ENCODE data around the gene MARF1. TPM values are rescaled to one million over a fixed set of nuclear protein-coding genes. Genes with fewer than 3 reads are reported as not detected.

The MARF1 gene
- total and polyA plus RNA-seq, 2 experiments from 2014 or later = 6.6 to 14.1 TPM

- no peaks in the 10 kb centered on the region for H3K27me3 ChIP-seq
- H3K4me1 ChIP-seq (ENCODE audit: low read depth) = no peaks in the 10 kb centered on the region
- H3K27ac ChIP-seq = no peak overlapping the region
- no peaks in the 10 kb centered on the region for H3K9me3 ChIP-seq (ENCODE audit: low read depth)
- H3K4me3 ChIP-seq = no peak overlapping the region
- peaks cover 22% of the 10 kb centered on the region for H3K36me3 ChIP-seq
- DNase-seq (ENCODE audit: low read depth in 1 of 2, low spot score in 1 of 2) = no peak
- TF ChIP-seq CTCF (IDR thresholded peaks at IDR 0.05; ENCODE audit: low read depth, low read length) = no peak
Observed at GRCh38 chr16:15594711-15595320, 48.1 kb downstream of the MARF1 start.

GRCh38 chr16:15593235-15593634, 49.7 kb downstream of the MARF1 start:
- Histone ChIP-seq H3K4me3 (no peak overlapping the region), H3K36me3 (peaks cover 17% of the 10 kb centered on the region), H3K9me3 (ENCODE audit: low read depth) (no peaks in the 10 kb centered on the region), H3K4me1 (ENCODE audit: low read depth) (no peaks in the 10 kb centered on the region), H3K27ac (no peak overlapping the region), H3K27me3 (no peaks in the 10 kb centered on the region)
- no peak for DNase-seq (ENCODE audit: low read depth in 1 of 2, low spot score in 1 of 2)
- TF ChIP-seq CTCF (IDR thresholded peaks at IDR 0.05; ENCODE audit: low read depth, low read length) = no peak

GRCh38 chr16:15592324-15592723, 50.6 kb downstream of the MARF1 start:
- Histone ChIP-seq H3K9me3 (ENCODE audit: low read depth) (no peaks in the 10 kb centered on the region), H3K36me3 (peaks cover 13% of the 10 kb centered on the region), H3K27me3 (no peaks in the 10 kb centered on the region), H3K4me1 (ENCODE audit: low read depth) (no peaks in the 10 kb centered on the region), H3K4me3 (no peak overlapping the region), H3K27ac (no peak overlapping the region)
- DNase-seq (ENCODE audit: low read depth in 1 of 2, low spot score in 1 of 2) = no peak
- TF ChIP-seq CTCF (IDR thresholded peaks at IDR 0.05; ENCODE audit: low read depth, low read length) = no peak

- no peaks in the 10 kb centered on the region for H3K36me3 ChIP-seq
- no peaks in the 10 kb centered on the region for H3K9me3 ChIP-seq (ENCODE audit: low read depth)
- no peaks in the 10 kb centered on the region for H3K27me3 ChIP-seq
- TF ChIP-seq CTCF (IDR thresholded peaks at IDR 0.05; ENCODE audit: low read depth, low read length) = no peak
- no peak overlapping the region for H3K4me3 ChIP-seq
- H3K27ac ChIP-seq = no peak overlapping the region
- no peaks in the 10 kb centered on the region for H3K4me1 ChIP-seq (ENCODE audit: low read depth)
- DNase-seq (ENCODE audit: low read depth in 1 of 2, low spot score in 1 of 2) = no peak
Observed at GRCh38 chr16:15587152-15587825, 55.7 kb downstream of the MARF1 start.

GRCh38 chr16:15586716-15587115, 56.2 kb downstream of the MARF1 start:
- Histone ChIP-seq H3K4me1 (ENCODE audit: low read depth) (no peaks in the 10 kb centered on the region), H3K4me3 (no peak overlapping the region), H3K36me3 (no peaks in the 10 kb centered on the region), H3K9me3 (ENCODE audit: low read depth) (no peaks in the 10 kb centered on the region), H3K27me3 (no peaks in the 10 kb centered on the region), H3K27ac (no peak overlapping the region)
- DNase-seq (ENCODE audit: low read depth in 1 of 2, low spot score in 1 of 2) = no peak
- no peak for TF ChIP-seq CTCF (IDR thresholded peaks at IDR 0.05; ENCODE audit: low read depth, low read length)

Data from cardiac muscle cell (in vitro differentiated cells and primary cell).